ENCODE data around the gene FAM50A. TPM values are rescaled to one million over a fixed set of nuclear protein-coding genes. Genes with fewer than 3 reads are reported as not detected.
A peak's percentile ranks its signal among the peaks of the same experiment; 100 is the strongest.

Gene FAM50A
- total RNA-seq, 2 experiments from 2014 or later, result 30.8 to 55.1 TPM

- no peak for TF ChIP-seq EZH2phosphoT487 (IDR thresholded peaks at IDR 0.05; ENCODE audit: borderline replicate concordance, low read depth, low read length)
- TF ChIP-seq, protein P1, sequence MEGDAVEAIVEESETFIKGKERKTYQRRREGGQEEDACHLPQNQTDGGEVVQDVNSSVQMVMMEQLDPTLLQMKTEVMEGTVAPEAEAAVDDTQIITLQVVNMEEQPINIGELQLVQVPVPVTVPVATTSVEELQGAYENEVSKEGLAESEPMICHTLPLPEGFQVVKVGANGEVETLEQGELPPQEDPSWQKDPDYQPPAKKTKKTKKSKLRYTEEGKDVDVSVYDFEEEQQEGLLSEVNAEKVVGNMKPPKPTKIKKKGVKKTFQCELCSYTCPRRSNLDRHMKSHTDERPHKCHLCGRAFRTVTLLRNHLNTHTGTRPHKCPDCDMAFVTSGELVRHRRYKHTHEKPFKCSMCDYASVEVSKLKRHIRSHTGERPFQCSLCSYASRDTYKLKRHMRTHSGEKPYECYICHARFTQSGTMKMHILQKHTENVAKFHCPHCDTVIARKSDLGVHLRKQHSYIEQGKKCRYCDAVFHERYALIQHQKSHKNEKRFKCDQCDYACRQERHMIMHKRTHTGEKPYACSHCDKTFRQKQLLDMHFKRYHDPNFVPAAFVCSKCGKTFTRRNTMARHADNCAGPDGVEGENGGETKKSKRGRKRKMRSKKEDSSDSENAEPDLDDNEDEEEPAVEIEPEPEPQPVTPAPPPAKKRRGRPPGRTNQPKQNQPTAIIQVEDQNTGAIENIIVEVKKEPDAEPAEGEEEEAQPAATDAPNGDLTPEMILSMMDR (conservative IDR thresholded peaks at IDR 0.05; ENCODE audit: low read length), result no peak
- H3K4me1 ChIP-seq (ENCODE audit: insufficient read depth, low read length, poor library complexity, severe bottlenecking), result peaks cover 24% of the 10 kb centered on the region
- no TSS peak for BruUV-seq (replicated peaks)
- DNase-seq (ENCODE audit: low spot score), result no peak
- POLR2A ChIA-PET, result interaction anchor here (0.6 to 1.3 kb wide), 3 partner anchors 14 to 123 kb away, joined by 3 to 4 read pairs (median 4); no protein-coding TSS in a partner anchor
- H4K20me1 ChIP-seq (ENCODE audit: insufficient read depth, low read length), result no peaks in the 10 kb centered on the region
- H3K9me2 ChIP-seq (ENCODE audit: insufficient read depth, low read length), result no peaks in the 10 kb centered on the region
- intact Hi-C loops (cut with micrococcal nuclease; ENCODE audit: unreplicated experiment), result loop anchor here (5.0 kb wide), 1 partner anchor 69 kb away; no protein-coding TSS in a partner anchor
- H3K4me3 ChIP-seq (ENCODE audit: low read depth, low read length, poor library complexity, severe bottlenecking), result peak overlapping the region; percentile 91
- H3K9me3 ChIP-seq (ENCODE audit: low read length), result no peaks in the 10 kb centered on the region
- H2AFZ ChIP-seq (ENCODE audit: low read length), result no peak overlapping the region
- H3K79me2 ChIP-seq (ENCODE audit: insufficient read depth, low read depth, low read length), result no peaks in the 10 kb centered on the region
- H3K27ac ChIP-seq (ENCODE audit: low read depth, low read length, poor library complexity, severe bottlenecking), result peak overlapping the region; percentile 80
- peaks cover 14% of the 10 kb centered on the region for H3K36me3 ChIP-seq (ENCODE audit: insufficient read depth, low read length)
- H3K4me2 ChIP-seq (ENCODE audit: low read length), result peak overlapping the region; percentile 92; the same call in 1 of the 2 replicates
- CTCF ChIA-PET (ENCODE audit: unreplicated experiment), result no interaction called here
Observed at GRCh38 chrX:154413142-154413541, 30.8 kb upstream of the FAM50A start.

GRCh38 chrX:154417157-154417556 is 26.8 kb upstream of the FAM50A start:
- H3K27ac ChIP-seq (ENCODE audit: low read depth, low read length, poor library complexity, severe bottlenecking), result no peak overlapping the region
- ChIA-PET POLR2A (no interaction called here), CTCF (ENCODE audit: unreplicated experiment) (no interaction called here)
- H3K9me3 ChIP-seq (ENCODE audit: low read length), result no peaks in the 10 kb centered on the region
- TF ChIP-seq, protein P1 (conservative IDR thresholded peaks at IDR 0.05; ENCODE audit: low read length), result no peak
- no peak for TF ChIP-seq EZH2phosphoT487 (IDR thresholded peaks at IDR 0.05; ENCODE audit: borderline replicate concordance, low read depth, low read length)
- H3K4me1 ChIP-seq (ENCODE audit: insufficient read depth, low read length, poor library complexity, severe bottlenecking), result peaks cover 10% of the 10 kb centered on the region
- H3K9me2 ChIP-seq (ENCODE audit: insufficient read depth, low read length), result no peaks in the 10 kb centered on the region
- no peak overlapping the region for H2AFZ ChIP-seq (ENCODE audit: low read length)
- no peak for DNase-seq (ENCODE audit: low spot score)
- H3K79me2 ChIP-seq (ENCODE audit: insufficient read depth, low read depth, low read length), result no peaks in the 10 kb centered on the region
- H4K20me1 ChIP-seq (ENCODE audit: insufficient read depth, low read length), result no peaks in the 10 kb centered on the region
- no peak overlapping the region for H3K4me2 ChIP-seq (ENCODE audit: low read length)
- H3K36me3 ChIP-seq (ENCODE audit: insufficient read depth, low read length), result peaks cover 14% of the 10 kb centered on the region
- BruUV-seq (replicated peaks), result no TSS peak
- intact Hi-C loops (cut with micrococcal nuclease; ENCODE audit: unreplicated experiment), result no loop called here
- no peak overlapping the region for H3K4me3 ChIP-seq (ENCODE audit: low read depth, low read length, poor library complexity, severe bottlenecking)

- TF ChIP-seq EZH2phosphoT487 (IDR thresholded peaks at IDR 0.05; ENCODE audit: borderline replicate concordance, low read depth, low read length), result no peak
- TF ChIP-seq, protein P1 (conservative IDR thresholded peaks at IDR 0.05; ENCODE audit: low read length), result no peak
- Histone ChIP-seq H3K4me1 (ENCODE audit: insufficient read depth, low read length, poor library complexity, severe bottlenecking) (no peaks in the 10 kb centered on the region), H3K27ac (ENCODE audit: low read depth, low read length, poor library complexity, severe bottlenecking) (no peak overlapping the region), H3K9me3 (ENCODE audit: low read length) (no peaks in the 10 kb centered on the region), H3K79me2 (ENCODE audit: insufficient read depth, low read depth, low read length) (no peaks in the 10 kb centered on the region), H3K4me2 (ENCODE audit: low read length) (no peak overlapping the region), H4K20me1 (ENCODE audit: insufficient read depth, low read length) (no peaks in the 10 kb centered on the region), H3K4me3 (ENCODE audit: low read depth, low read length, poor library complexity, severe bottlenecking) (no peak overlapping the region), H2AFZ (ENCODE audit: low read length) (no peak overlapping the region), H3K9me2 (ENCODE audit: insufficient read depth, low read length) (no peaks in the 10 kb centered on the region), H3K36me3 (ENCODE audit: insufficient read depth, low read length) (peaks cover 5% of the 10 kb centered on the region)
- DNase-seq (ENCODE audit: low spot score), result no peak
- intact Hi-C loops (cut with micrococcal nuclease; ENCODE audit: unreplicated experiment), result no loop called here
- POLR2A ChIA-PET, result no interaction called here
- BruUV-seq (replicated peaks), result no TSS peak
- CTCF ChIA-PET (ENCODE audit: unreplicated experiment), result no interaction called here
Observed at GRCh38 chrX:154419189-154419588, 24.8 kb upstream of the FAM50A start.
